Muscle layer of duodenum (tissue), 2 donors: Measurements from ENCODE around the gene RYR1.
A peak's percentile ranks its signal among the peaks of the same experiment; 100 is the strongest.
"Not testable (repeated sequence)": the region's sequence is repeated elsewhere in the genome, so short reads cannot be mapped to it uniquely, and the experiment has no call there.

Experiments used
- H3K27ac ChIP-seq: one replicate; pipeline ENCODE4 v1.7.0; 2013; ENCODE audit warnings: mild to moderate bottlenecking, low read length
- H3K27me3 ChIP-seq: one replicate; pipeline ENCODE4 v1.7.0; 2013; ENCODE audit warnings: low read depth, mild to moderate bottlenecking, control low read depth, low read length
- H3K36me3 ChIP-seq, 2 donors: one replicate each; pipeline ENCODE4 v1.7.0; 2013; ENCODE audit warnings: low read length in 2 of 2, control low read depth in 1 of 2, mild to moderate bottlenecking in 1 of 2; ENCODE audit not compliant: insufficient read depth in 2 of 2, control insufficient read depth in 1 of 2
- H3K4me1 ChIP-seq, 2 donors: one replicate each; pipeline ENCODE4 v1.7.0; 2013; ENCODE audit warnings: low read length in 2 of 2, mild to moderate bottlenecking in 2 of 2, control low read depth in 1 of 2, moderate library complexity in 1 of 2; ENCODE audit not compliant: insufficient read depth in 2 of 2, control insufficient read depth in 1 of 2
- H3K4me3 ChIP-seq, 2 donors: one replicate each; pipeline ENCODE4 v1.7.0; 2013; ENCODE audit warnings: low read length in 2 of 2, low read depth in 1 of 2, mild to moderate bottlenecking in 1 of 2
- H3K9me3 ChIP-seq, 2 donors: one replicate each; pipeline ENCODE4 v1.7.0; 2013; ENCODE audit warnings: low read length in 2 of 2, control low read depth in 1 of 2, mild to moderate bottlenecking in 1 of 2; ENCODE audit not compliant: control insufficient read depth in 1 of 2
- donor health status: healthy.

RYR1 gene

GRCh38 chr19:38631811-38632475 lies 198.5 kb downstream of the RYR1 start:
- peaks cover 26 to 76% of the 10 kb centered on the region in 2 donors for H3K36me3 ChIP-seq
- not testable (repeated sequence) for H3K27ac ChIP-seq, H3K9me3 ChIP-seq, H3K27me3 ChIP-seq, H3K4me3 ChIP-seq
- peaks cover 0 to 12% of the 10 kb centered on the region in 2 donors for H3K4me1 ChIP-seq

- Histone ChIP-seq H3K4me1 (peaks cover 0 to 12% of the 10 kb centered on the region in 2 donors), H3K4me3 (no peak overlapping the region), H3K36me3 (peaks cover 26 to 70% of the 10 kb centered on the region in 2 donors), H3K27ac (no peak overlapping the region), H3K27me3 (no peaks in the 10 kb centered on the region), H3K9me3 (no peaks in the 10 kb centered on the region)
Measured at GRCh38 chr19:38632476-38633213, 199.2 kb downstream of the RYR1 start.

GRCh38 chr19:38634757-38635482 lies 201.4 kb downstream of the RYR1 start:
- Histone ChIP-seq H3K27me3 (no peaks in the 10 kb centered on the region), H3K4me3 (no peak overlapping the region), H3K36me3 (peaks cover 20 to 49% of the 10 kb centered on the region in 2 donors), H3K4me1 (peaks cover 0 to 12% of the 10 kb centered on the region in 2 donors), H3K9me3 (no peaks in the 10 kb centered on the region), H3K27ac (no peak overlapping the region)

DNA sequence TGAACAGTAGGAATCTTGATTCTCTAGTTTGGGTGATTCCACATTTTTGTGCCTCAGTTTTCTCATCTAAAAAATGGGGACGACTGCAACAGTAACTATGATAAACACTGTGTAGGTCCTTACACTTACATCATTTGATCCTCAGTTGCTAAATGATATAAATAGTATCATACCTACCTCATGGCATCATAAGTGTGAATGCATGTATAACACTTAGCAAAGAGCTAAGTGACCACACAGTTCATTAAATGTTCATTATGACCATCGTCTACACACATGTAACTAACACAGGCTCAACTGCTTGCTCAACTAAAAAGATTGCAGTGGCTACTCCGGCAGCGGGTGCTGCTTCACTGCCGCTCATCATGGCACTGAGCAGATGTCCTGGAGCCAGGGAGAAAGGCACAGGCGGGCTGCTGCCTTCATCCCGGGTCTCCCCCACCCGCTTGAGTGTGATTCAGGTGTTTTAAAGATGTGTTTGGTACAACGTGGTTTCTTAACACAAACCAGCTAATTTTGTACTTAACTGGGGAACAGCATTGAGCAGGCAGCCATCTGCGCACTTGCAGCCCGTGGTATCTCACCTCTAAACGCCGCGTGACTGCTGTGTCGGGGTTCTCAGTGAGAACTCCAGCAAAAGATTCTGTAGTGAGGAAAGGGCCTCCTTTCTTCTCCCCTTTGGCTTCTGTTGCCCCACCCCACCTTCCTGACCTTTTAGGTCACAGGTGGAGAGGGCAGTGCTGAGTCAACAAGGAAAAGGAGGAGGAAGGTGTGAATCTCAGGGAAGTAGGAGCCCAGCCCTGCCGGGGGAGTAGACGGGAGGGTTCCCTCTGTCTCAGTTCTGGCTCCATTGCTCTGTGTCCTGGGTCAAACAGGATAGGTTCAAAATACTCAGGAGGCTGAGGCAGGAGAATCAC lies 202.2 kb downstream of the RYR1 start:
- Histone ChIP-seq H3K27ac (peak overlapping the region; percentile 76), H3K9me3 (no peaks in the 10 kb centered on the region), H3K27me3 (no peaks in the 10 kb centered on the region), H3K36me3 (peaks cover 18 to 43% of the 10 kb centered on the region in 2 donors), H3K4me1 (peaks cover 0 to 12% of the 10 kb centered on the region in 2 donors), H3K4me3 (no peak overlapping the region)
